GM21529 (cell line): ENCODE results near the gene SLITRK5.

Experiments used
- ATAC-seq: cut with Tn5 transposase; IDR thresholded peaks from one replicate; pipeline ENCODE4 v1.9.1; 2021; ENCODE audit not compliant: unreplicated experiment

Gene SLITRK5, protein sequence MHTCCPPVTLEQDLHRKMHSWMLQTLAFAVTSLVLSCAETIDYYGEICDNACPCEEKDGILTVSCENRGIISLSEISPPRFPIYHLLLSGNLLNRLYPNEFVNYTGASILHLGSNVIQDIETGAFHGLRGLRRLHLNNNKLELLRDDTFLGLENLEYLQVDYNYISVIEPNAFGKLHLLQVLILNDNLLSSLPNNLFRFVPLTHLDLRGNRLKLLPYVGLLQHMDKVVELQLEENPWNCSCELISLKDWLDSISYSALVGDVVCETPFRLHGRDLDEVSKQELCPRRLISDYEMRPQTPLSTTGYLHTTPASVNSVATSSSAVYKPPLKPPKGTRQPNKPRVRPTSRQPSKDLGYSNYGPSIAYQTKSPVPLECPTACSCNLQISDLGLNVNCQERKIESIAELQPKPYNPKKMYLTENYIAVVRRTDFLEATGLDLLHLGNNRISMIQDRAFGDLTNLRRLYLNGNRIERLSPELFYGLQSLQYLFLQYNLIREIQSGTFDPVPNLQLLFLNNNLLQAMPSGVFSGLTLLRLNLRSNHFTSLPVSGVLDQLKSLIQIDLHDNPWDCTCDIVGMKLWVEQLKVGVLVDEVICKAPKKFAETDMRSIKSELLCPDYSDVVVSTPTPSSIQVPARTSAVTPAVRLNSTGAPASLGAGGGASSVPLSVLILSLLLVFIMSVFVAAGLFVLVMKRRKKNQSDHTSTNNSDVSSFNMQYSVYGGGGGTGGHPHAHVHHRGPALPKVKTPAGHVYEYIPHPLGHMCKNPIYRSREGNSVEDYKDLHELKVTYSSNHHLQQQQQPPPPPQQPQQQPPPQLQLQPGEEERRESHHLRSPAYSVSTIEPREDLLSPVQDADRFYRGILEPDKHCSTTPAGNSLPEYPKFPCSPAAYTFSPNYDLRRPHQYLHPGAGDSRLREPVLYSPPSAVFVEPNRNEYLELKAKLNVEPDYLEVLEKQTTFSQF

GRCh38 chr13:87671031-87671752, at the start of gene SLITRK5:
Gene SLITRK5, plus strand, starts transcription at chr13:87671371. Its CDS starts 4,018 bp downstream, at chr13:87675389.
- peak; percentile 92 for ATAC-seq

- ATAC-seq = no peak
These were observed 48.2 kb upstream of the SLITRK5 start for GRCh38 chr13:87622971-87623370.

- ATAC-seq = no peak
These were observed 14.9 kb upstream of the SLITRK5 start for GRCh38 chr13:87656306-87656705.

- ATAC-seq = no peak
These were observed 9.7 kb upstream of the SLITRK5 start for GRCh38 chr13:87661471-87661870.

DNA sequence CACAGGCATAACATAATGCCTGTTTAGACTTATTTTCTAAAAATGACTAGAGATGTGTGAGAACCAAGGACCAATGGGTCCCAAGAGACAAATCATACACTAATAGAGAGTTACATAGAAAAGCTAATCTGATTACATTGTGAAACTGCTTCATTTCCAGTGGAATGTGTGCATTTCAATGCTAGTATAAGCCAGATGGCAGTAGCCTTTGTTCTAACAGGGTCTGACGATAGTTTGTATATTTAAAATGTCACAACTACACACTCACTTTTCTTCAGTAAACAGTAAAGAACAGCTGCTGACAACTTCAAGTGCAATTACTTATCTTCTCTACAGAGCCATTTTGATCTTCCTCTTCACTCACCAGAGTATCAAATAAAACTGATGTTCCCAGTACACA, 4.3 kb upstream of the SLITRK5 start:
- no peak for ATAC-seq

DNA sequence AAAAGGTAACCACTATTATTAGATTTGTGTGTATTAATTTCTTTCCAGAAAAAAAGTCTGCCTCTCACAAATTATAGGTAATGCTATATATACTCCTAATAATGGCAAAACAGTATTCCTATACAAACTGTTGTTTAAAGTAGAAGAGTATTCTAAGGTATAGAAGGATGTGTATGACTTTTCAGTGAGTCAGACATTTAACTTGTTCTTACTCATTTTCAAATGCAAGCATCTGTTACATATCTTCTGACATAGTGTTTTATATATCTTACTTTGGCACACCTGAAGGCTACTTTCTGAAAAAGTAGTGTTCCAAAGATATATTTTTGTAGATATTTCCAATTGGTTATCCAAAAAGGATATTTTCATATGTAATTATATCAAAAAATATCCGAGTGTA, 3.5 kb upstream of the SLITRK5 start:
- no peak for ATAC-seq

GRCh38 chr13:87669379-87669978, 1.7 kb upstream of the SLITRK5 start:
- peak; percentile 49 for ATAC-seq

GRCh38 chr13:87671753-87672605, 808 bp downstream of the SLITRK5 start:
- no peak for ATAC-seq

DNA sequence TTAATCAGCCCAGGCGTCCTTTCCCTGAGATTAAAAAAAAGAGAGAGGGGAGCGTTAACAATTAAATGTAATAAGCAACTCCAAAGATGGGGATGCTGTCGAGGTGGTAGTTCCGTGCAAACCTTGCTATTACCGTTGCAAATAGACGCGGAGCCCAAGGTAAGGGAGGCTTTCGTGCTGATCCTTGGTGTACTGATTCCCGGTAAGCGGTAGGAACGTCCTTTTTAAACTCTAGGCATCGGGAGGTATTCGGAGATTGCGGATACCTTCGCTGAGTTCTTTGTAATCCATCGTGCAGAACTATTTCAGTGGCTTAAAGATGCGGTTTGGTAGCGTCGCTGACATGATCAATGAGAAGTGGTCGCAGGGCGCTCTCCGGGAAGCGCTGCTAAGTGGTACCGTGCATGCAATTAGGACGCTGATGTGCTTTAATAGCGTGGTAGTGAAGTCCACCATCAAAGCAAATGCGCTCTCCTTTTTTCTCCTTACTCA, 3.1 kb downstream of the SLITRK5 start:
- ATAC-seq = no peak

DNA sequence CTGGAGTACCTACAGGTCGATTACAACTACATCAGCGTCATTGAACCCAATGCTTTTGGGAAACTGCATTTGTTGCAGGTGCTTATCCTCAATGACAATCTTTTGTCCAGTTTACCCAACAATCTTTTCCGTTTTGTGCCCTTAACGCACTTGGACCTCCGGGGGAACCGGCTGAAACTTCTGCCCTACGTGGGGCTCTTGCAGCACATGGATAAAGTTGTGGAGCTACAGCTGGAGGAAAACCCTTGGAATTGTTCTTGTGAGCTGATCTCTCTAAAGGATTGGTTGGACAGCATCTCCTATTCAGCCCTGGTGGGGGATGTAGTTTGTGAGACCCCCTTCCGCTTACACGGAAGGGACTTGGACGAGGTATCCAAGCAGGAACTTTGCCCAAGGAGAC, 4.7 kb downstream of the SLITRK5 start:
- ATAC-seq = no peak

DNA sequence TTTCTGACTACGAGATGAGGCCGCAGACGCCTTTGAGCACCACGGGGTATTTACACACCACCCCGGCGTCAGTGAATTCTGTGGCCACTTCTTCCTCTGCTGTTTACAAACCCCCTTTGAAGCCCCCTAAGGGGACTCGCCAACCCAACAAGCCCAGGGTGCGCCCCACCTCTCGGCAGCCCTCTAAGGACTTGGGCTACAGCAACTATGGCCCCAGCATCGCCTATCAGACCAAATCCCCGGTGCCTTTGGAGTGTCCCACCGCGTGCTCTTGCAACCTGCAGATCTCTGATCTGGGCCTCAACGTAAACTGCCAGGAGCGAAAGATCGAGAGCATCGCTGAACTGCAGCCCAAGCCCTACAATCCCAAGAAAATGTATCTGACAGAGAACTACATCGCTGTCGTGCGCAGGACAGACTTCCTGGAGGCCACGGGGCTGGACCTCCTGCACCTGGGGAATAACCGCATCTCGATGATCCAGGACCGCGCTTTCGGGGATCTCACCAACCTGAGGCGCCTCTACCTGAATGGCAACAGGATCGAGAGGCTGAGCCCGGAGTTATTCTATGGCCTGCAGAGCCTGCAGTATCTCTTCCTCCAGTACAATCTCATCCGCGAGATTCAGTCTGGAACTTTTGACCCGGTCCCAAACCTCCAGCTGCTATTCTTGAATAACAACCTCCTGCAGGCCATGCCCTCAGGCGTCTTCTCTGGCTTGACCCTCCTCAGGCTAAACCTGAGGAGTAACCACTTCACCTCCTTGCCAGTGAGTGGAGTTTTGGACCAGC, 5.3 kb downstream of the SLITRK5 start:
- no peak for ATAC-seq

DNA sequence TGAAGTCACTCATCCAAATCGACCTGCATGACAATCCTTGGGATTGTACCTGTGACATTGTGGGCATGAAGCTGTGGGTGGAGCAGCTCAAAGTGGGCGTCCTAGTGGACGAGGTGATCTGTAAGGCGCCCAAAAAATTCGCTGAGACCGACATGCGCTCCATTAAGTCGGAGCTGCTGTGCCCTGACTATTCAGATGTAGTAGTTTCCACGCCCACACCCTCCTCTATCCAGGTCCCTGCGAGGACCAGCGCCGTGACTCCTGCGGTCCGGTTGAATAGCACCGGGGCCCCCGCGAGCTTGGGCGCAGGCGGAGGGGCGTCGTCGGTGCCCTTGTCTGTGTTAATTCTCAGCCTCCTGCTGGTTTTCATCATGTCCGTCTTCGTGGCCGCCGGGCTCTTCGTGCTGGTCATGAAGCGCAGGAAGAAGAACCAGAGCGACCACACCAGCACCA, 5.9 kb downstream of the SLITRK5 start:
- no peak for ATAC-seq

GRCh38 chr13:87677496-87678371, 6.6 kb downstream of the SLITRK5 start:
- no peak for ATAC-seq

- ATAC-seq = no peak
These were observed 7.2 kb downstream of the SLITRK5 start for GRCh38 chr13:87678372-87678752.

DNA sequence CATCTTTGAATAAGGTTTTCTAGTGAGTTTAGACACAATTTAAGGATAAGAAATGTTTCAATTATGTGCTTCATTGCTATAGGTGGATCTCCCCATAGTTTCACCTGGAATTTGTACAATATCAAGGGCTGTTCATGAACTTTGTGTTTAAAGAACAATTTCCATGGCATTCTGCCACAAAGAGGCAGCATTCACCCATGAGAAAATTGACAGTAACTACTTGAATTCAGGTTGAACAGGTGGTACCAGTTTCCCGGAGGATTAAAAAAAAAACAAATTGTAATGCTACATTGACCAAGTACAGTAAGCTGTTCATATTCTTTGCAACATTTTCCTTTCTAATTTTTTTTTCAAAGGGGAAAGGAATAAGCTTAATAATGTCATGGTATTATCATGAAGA, 9.1 kb downstream of the SLITRK5 start:
- ATAC-seq = no peak

- ATAC-seq = no peak
These were observed 13.9 kb downstream of the SLITRK5 start for GRCh38 chr13:87684850-87685742.

GRCh38 chr13:87696458-87696857, 25.3 kb downstream of the SLITRK5 start:
- ATAC-seq = no peak
